MCF 10A (cell line): ENCODE data around the gene SLC38A3. TPM values are rescaled to one million over a fixed set of nuclear protein-coding genes. Genes with fewer than 3 reads are reported as not detected.

Experiments used
- BruUV-seq: library from RNA; stranded (reverse); fragments of 400-500 nt; replicated peaks from 2 replicates; lab custom pipeline; 2021; lab: Mats Ljungman, UMichigan
- CTCF ChIA-PET: fragments of 300-600 bp; sonication (Branson Sonifier 250); formaldehyde crosslinking; extraction: SDS; loops from one replicate; lab custom pipeline; 2021; ENCODE audit warnings: antibody characterized with exemption, inconsistent platforms; lab: Yijun Ruan, JAX
- POLR2A ChIA-PET: fragments of 300-600, 350-650 bp; sonication (Branson Sonifier 250); formaldehyde crosslinking; extraction: SDS; loops from one replicate; lab custom pipeline; 2020; ENCODE audit warnings: antibody characterized with exemption, inconsistent platforms; lab: Yijun Ruan, JAX
- DNase-seq: peaks from one replicate; pipeline ENCODE4 v3.0.0-alpha.2; 2018; ENCODE audit not compliant: unreplicated experiment
- H3K27ac Mint-ChIP-seq: one replicate; pipeline ENCODE4 v1.8.0; 2022; ENCODE audit warnings: mild to moderate bottlenecking, low read depth, mixed read lengths; ENCODE audit not compliant: unreplicated experiment
- H3K27me3 Mint-ChIP-seq: one replicate; pipeline ENCODE4 v1.8.0; 2022; ENCODE audit warnings: mixed read lengths; ENCODE audit not compliant: insufficient read depth, unreplicated experiment
- H3K36me3 Mint-ChIP-seq: one replicate; pipeline ENCODE4 v1.8.0; 2022; ENCODE audit warnings: mild to moderate bottlenecking, moderate library complexity, mixed read lengths; ENCODE audit not compliant: insufficient read depth, unreplicated experiment
- H3K4me1 Mint-ChIP-seq: one replicate; pipeline ENCODE4 v1.8.0; 2022; ENCODE audit warnings: mixed read lengths; ENCODE audit not compliant: insufficient read depth, unreplicated experiment
- H3K4me3 Mint-ChIP-seq: one replicate; pipeline ENCODE4 v1.8.0; 2022; ENCODE audit warnings: mild to moderate bottlenecking, moderate library complexity, mixed read lengths; ENCODE audit not compliant: unreplicated experiment
- H3K9me3 Mint-ChIP-seq: one replicate; pipeline ENCODE4 v1.8.0; 2022; ENCODE audit warnings: mixed read lengths; ENCODE audit not compliant: unreplicated experiment
- intact Hi-C: fragments of 100-400 bp; cut with micrococcal nuclease; formaldehyde crosslinking; loops from 2 replicates; pipeline ENCODE4 v1.14.1; 2022
- total RNA-seq: library from RNA; stranded (reverse); gene quantifications from 2 replicates; pipeline ENCODE4 v1.2.3, GENCODE V29; 2022
- TF ChIP-seq, protein P1 (sequence below): fragments of 200-600 bp; IDR thresholded peaks from one replicate; pipeline ENCODE4 v1.8.0; 2022; ENCODE audit warnings: antibody characterized with exemption, mild to moderate bottlenecking; ENCODE audit not compliant: unreplicated experiment

Gene SLC38A3
- total RNA-seq, 1 experiment from 2014 or later = not detected

DNA sequence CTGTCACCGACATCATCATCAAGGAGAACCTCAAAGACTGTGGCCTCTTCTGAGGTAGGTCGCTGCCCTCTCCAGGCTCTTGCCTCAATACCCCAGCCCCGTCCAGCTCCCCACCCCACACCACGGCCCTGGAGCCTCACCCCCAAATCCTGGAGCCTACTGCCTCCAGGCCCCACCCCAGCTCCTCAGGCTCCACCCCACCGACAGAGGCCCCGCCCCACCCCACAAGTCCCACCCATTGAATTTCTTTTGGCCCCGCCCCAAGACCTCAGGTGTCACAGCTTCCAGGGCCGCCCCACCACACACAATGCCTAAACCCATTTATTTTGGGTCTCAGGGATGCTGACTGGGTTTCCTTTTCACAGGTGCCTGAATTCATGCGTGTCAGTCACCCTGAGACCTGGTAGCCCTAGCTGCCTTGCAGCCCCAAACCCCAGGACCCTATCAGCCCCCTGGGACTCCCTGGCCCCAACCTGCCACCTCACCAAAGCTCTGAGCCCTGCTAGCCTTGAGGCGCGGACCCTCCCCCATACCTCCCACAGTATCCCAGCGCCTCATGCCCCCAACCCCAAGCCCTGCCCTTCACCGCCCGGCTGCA, 10.1 kb upstream of the SLC38A3 start:
- no peaks in the 10 kb centered on the region for H3K9me3 Mint-ChIP-seq
- intact Hi-C loops = no loop called here
- H3K4me1 Mint-ChIP-seq = no peaks in the 10 kb centered on the region
- ChIA-PET POLR2A (interaction anchor here (1.3 kb wide), 1 partner anchor 31 kb away, joined by 6 read pairs; no protein-coding TSS in a partner anchor), CTCF (interaction anchor here (0.6 to 16.0 kb wide), 15 partner anchors 9 to 78 kb away, joined by 3 to 245 read pairs (median 4); partner anchors contain the start of genes SEMA3B and SLC38A3)
- H3K4me3 Mint-ChIP-seq = no peak overlapping the region
- H3K27ac Mint-ChIP-seq = no peak overlapping the region
- H3K27me3 Mint-ChIP-seq = no peaks in the 10 kb centered on the region
- TF ChIP-seq, protein P1, sequence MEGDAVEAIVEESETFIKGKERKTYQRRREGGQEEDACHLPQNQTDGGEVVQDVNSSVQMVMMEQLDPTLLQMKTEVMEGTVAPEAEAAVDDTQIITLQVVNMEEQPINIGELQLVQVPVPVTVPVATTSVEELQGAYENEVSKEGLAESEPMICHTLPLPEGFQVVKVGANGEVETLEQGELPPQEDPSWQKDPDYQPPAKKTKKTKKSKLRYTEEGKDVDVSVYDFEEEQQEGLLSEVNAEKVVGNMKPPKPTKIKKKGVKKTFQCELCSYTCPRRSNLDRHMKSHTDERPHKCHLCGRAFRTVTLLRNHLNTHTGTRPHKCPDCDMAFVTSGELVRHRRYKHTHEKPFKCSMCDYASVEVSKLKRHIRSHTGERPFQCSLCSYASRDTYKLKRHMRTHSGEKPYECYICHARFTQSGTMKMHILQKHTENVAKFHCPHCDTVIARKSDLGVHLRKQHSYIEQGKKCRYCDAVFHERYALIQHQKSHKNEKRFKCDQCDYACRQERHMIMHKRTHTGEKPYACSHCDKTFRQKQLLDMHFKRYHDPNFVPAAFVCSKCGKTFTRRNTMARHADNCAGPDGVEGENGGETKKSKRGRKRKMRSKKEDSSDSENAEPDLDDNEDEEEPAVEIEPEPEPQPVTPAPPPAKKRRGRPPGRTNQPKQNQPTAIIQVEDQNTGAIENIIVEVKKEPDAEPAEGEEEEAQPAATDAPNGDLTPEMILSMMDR = no peak
- BruUV-seq = no TSS peak
- H3K36me3 Mint-ChIP-seq = no peaks in the 10 kb centered on the region
- DNase-seq = peak; percentile 27

- intact Hi-C loops = no loop called here
- ChIA-PET CTCF (interaction anchor here (0.6 to 16.0 kb wide), 9 partner anchors 8 to 78 kb away, joined by 3 to 245 read pairs (median 6); partner anchors contain the start of genes SEMA3B and SLC38A3), POLR2A (interaction anchor here (1.3 kb wide), 1 partner anchor 30 kb away, joined by 6 read pairs; no protein-coding TSS in a partner anchor)
- H3K4me1 Mint-ChIP-seq = no peaks in the 10 kb centered on the region
- H3K9me3 Mint-ChIP-seq = no peaks in the 10 kb centered on the region
- H3K27ac Mint-ChIP-seq = no peak overlapping the region
- BruUV-seq = no TSS peak
- DNase-seq = no peak
- TF ChIP-seq, protein P1 = no peak
- H3K4me3 Mint-ChIP-seq = no peak overlapping the region
- H3K36me3 Mint-ChIP-seq = no peaks in the 10 kb centered on the region
- no peaks in the 10 kb centered on the region for H3K27me3 Mint-ChIP-seq
Observed at GRCh38 chr3:50195501-50196252, 9.4 kb upstream of the SLC38A3 start.

- TF ChIP-seq, protein P1 = no peak
- Mint-ChIP-seq H3K4me3 (no peak overlapping the region), H3K4me1 (no peaks in the 10 kb centered on the region), H3K27me3 (no peaks in the 10 kb centered on the region), H3K9me3 (no peaks in the 10 kb centered on the region), H3K36me3 (no peaks in the 10 kb centered on the region), H3K27ac (no peak overlapping the region)
- no TSS peak for BruUV-seq
- no peak for DNase-seq
- intact Hi-C loops = no loop called here
- ChIA-PET POLR2A (no interaction called here), CTCF (interaction anchor here (1.6 to 16.0 kb wide), 5 partner anchors 8 to 75 kb away, joined by 6 to 245 read pairs (median 50); partner anchors contain the start of genes SEMA3B and SLC38A3)
Observed at GRCh38 chr3:50196253-50196801, 8.7 kb upstream of the SLC38A3 start.
